ENCODE measurements around the gene GLRX.
"Not testable (repeated sequence)": the region's sequence is repeated elsewhere in the genome, so short reads cannot be mapped to it uniquely, and the experiment has no call there.

GLRX gene

GRCh38 chr5:95838556-95838955 lies 16.0 kb upstream of the GLRX start:
- H3K9me3 ChIP-seq (ENCODE audit: control insufficient read depth, low read length), result no peaks in the 10 kb centered on the region
- H3K4me1 ChIP-seq (ENCODE audit: control insufficient read depth, insufficient read depth, low read length), result peaks cover 47% of the 10 kb centered on the region
- H3K4me3 ChIP-seq (ENCODE audit: low read length), result no peak overlapping the region
- H3K9ac ChIP-seq (ENCODE audit: low read length), result no peak overlapping the region
- no peaks in the 10 kb centered on the region for H3K27me3 ChIP-seq (replicated peaks; ENCODE audit: control insufficient read depth, insufficient read depth, low read length)
- DNase-seq (ENCODE audit: low read depth), result no peak
- no peaks in the 10 kb centered on the region for H3K36me3 ChIP-seq (ENCODE audit: control insufficient read depth, insufficient read depth, low read length, severe bottlenecking)

GRCh38 chr5:95838001-95838520 lies 15.5 kb upstream of the GLRX start:
- Histone ChIP-seq H3K9ac (ENCODE audit: low read length) (no peak overlapping the region), H3K9me3 (ENCODE audit: control insufficient read depth, low read length) (no peaks in the 10 kb centered on the region), H3K36me3 (ENCODE audit: control insufficient read depth, insufficient read depth, low read length, severe bottlenecking) (no peaks in the 10 kb centered on the region), H3K4me3 (ENCODE audit: low read length) (no peak overlapping the region), H3K27me3 (replicated peaks; ENCODE audit: control insufficient read depth, insufficient read depth, low read length) (no peaks in the 10 kb centered on the region), H3K4me1 (ENCODE audit: control insufficient read depth, insufficient read depth, low read length) (peaks cover 42% of the 10 kb centered on the region)
- DNase-seq (ENCODE audit: low read depth), result no peak

GRCh38 chr5:95837492-95837891 lies 15.0 kb upstream of the GLRX start:
- DNase-seq (ENCODE audit: low read depth), result no peak
- H3K27me3 ChIP-seq (replicated peaks; ENCODE audit: control insufficient read depth, insufficient read depth, low read length), result no peaks in the 10 kb centered on the region
- peaks cover 36% of the 10 kb centered on the region for H3K4me1 ChIP-seq (ENCODE audit: control insufficient read depth, insufficient read depth, low read length)
- no peaks in the 10 kb centered on the region for H3K9me3 ChIP-seq (ENCODE audit: control insufficient read depth, low read length)
- H3K4me3 ChIP-seq (ENCODE audit: low read length), result no peak overlapping the region
- H3K36me3 ChIP-seq (ENCODE audit: control insufficient read depth, insufficient read depth, low read length, severe bottlenecking), result no peaks in the 10 kb centered on the region
- H3K9ac ChIP-seq (ENCODE audit: low read length), result no peak overlapping the region

- H3K9me3 ChIP-seq (ENCODE audit: control insufficient read depth, low read length), result not testable (repeated sequence)
Measured at GRCh38 chr5:95836971-95837370, 14.4 kb upstream of the GLRX start.

GRCh38 chr5:95836544-95836943 lies 14.0 kb upstream of the GLRX start:
- no peak for DNase-seq (ENCODE audit: low read depth)
- peak overlapping the region; percentile 92 for H3K9ac ChIP-seq (ENCODE audit: low read length)
- peaks cover 29% of the 10 kb centered on the region for H3K4me1 ChIP-seq (ENCODE audit: control insufficient read depth, insufficient read depth, low read length)
- peak overlapping the region; percentile 82 for H3K4me3 ChIP-seq (ENCODE audit: low read length)
- no peaks in the 10 kb centered on the region for H3K36me3 ChIP-seq (ENCODE audit: control insufficient read depth, insufficient read depth, low read length, severe bottlenecking)
- H3K27me3 ChIP-seq (replicated peaks; ENCODE audit: control insufficient read depth, insufficient read depth, low read length), result no peaks in the 10 kb centered on the region
- no peaks in the 10 kb centered on the region for H3K9me3 ChIP-seq (ENCODE audit: control insufficient read depth, low read length)

More at GRCh38 chr5:95836971-95837370, 14.4 kb upstream of the GLRX start:
- DNase-seq (ENCODE audit: low read depth); H3K9ac ChIP-seq (ENCODE audit: low read length); H3K27me3 ChIP-seq (replicated peaks; ENCODE audit: control insufficient read depth, insufficient read depth, low read length); H3K36me3 ChIP-seq (ENCODE audit: control insufficient read depth, insufficient read depth, low read length, severe bottlenecking): not testable (repeated sequence)
- peaks cover 31% of the 10 kb centered on the region for H3K4me1 ChIP-seq (ENCODE audit: control insufficient read depth, insufficient read depth, low read length)
- peak overlapping the region; percentile 82 for H3K4me3 ChIP-seq (ENCODE audit: low read length)

GRCh38 chr5:95835682-95836385 lies 13.3 kb upstream of the GLRX start:
- H3K4me3 ChIP-seq (ENCODE audit: low read length), result peak overlapping the region; percentile 82

GRCh38 chr5:95832664-95833063 lies 10.1 kb upstream of the GLRX start:
- Histone ChIP-seq H3K36me3 (ENCODE audit: control insufficient read depth, insufficient read depth, low read length, severe bottlenecking) (no peaks in the 10 kb centered on the region), H3K9ac (ENCODE audit: low read length) (no peak overlapping the region), H3K4me3 (ENCODE audit: low read length) (no peak overlapping the region), H3K9me3 (ENCODE audit: control insufficient read depth, low read length) (no peaks in the 10 kb centered on the region), H3K4me1 (ENCODE audit: control insufficient read depth, insufficient read depth, low read length) (peaks cover 24% of the 10 kb centered on the region), H3K27me3 (replicated peaks; ENCODE audit: control insufficient read depth, insufficient read depth, low read length) (no peaks in the 10 kb centered on the region)
- DNase-seq (ENCODE audit: low read depth), result no peak

More at GRCh38 chr5:95835682-95836385, 13.3 kb upstream of the GLRX start:
- Histone ChIP-seq H3K9me3 (ENCODE audit: control insufficient read depth, low read length) (no peaks in the 10 kb centered on the region), H3K4me1 (ENCODE audit: control insufficient read depth, insufficient read depth, low read length) (peaks cover 22% of the 10 kb centered on the region), H3K36me3 (ENCODE audit: control insufficient read depth, insufficient read depth, low read length, severe bottlenecking) (no peaks in the 10 kb centered on the region), H3K27me3 (replicated peaks; ENCODE audit: control insufficient read depth, insufficient read depth, low read length) (no peaks in the 10 kb centered on the region), H3K9ac (ENCODE audit: low read length) (peak overlapping the region; percentile 92)
- DNase-seq (ENCODE audit: low read depth), result no peak

GRCh38 chr5:95830226-95830625 lies 7.7 kb upstream of the GLRX start:
- Histone ChIP-seq H3K9ac (ENCODE audit: low read length) (no peak overlapping the region), H3K27me3 (replicated peaks; ENCODE audit: control insufficient read depth, insufficient read depth, low read length) (no peaks in the 10 kb centered on the region), H3K36me3 (ENCODE audit: control insufficient read depth, insufficient read depth, low read length, severe bottlenecking) (no peaks in the 10 kb centered on the region), H3K4me3 (ENCODE audit: low read length) (no peak overlapping the region), H3K9me3 (ENCODE audit: control insufficient read depth, low read length) (no peaks in the 10 kb centered on the region), H3K4me1 (ENCODE audit: control insufficient read depth, insufficient read depth, low read length) (peaks cover 13% of the 10 kb centered on the region)
- no peak for DNase-seq (ENCODE audit: low read depth)

GRCh38 chr5:95827892-95828246 lies 5.3 kb upstream of the GLRX start:
- Histone ChIP-seq H3K4me3 (ENCODE audit: low read length) (no peak overlapping the region), H3K36me3 (ENCODE audit: control insufficient read depth, insufficient read depth, low read length, severe bottlenecking) (no peaks in the 10 kb centered on the region), H3K9ac (ENCODE audit: low read length) (no peak overlapping the region), H3K9me3 (ENCODE audit: control insufficient read depth, low read length) (no peaks in the 10 kb centered on the region), H3K4me1 (ENCODE audit: control insufficient read depth, insufficient read depth, low read length) (peaks cover 24% of the 10 kb centered on the region), H3K27me3 (replicated peaks; ENCODE audit: control insufficient read depth, insufficient read depth, low read length) (no peaks in the 10 kb centered on the region)
- no peak for DNase-seq (ENCODE audit: low read depth)

- H3K36me3 ChIP-seq (ENCODE audit: control insufficient read depth, insufficient read depth, low read length, severe bottlenecking), result no peaks in the 10 kb centered on the region
- H3K4me3 ChIP-seq (ENCODE audit: low read length), result no peak overlapping the region
- H3K4me1 ChIP-seq (ENCODE audit: control insufficient read depth, insufficient read depth, low read length), result peaks cover 26% of the 10 kb centered on the region
- DNase-seq (ENCODE audit: low read depth), result no peak
- H3K9me3 ChIP-seq (ENCODE audit: control insufficient read depth, low read length), result no peaks in the 10 kb centered on the region
- no peaks in the 10 kb centered on the region for H3K27me3 ChIP-seq (replicated peaks; ENCODE audit: control insufficient read depth, insufficient read depth, low read length)
- H3K9ac ChIP-seq (ENCODE audit: low read length), result no peak overlapping the region
Measured at GRCh38 chr5:95826949-95827891, 4.7 kb upstream of the GLRX start.

GRCh38 chr5:95825495-95825894 lies 3.0 kb upstream of the GLRX start:
- DNase-seq (ENCODE audit: low read depth), result no peak
- no peaks in the 10 kb centered on the region for H3K27me3 ChIP-seq (replicated peaks; ENCODE audit: control insufficient read depth, insufficient read depth, low read length)

More at GRCh38 chr5:95825495-95825894, 3.0 kb upstream of the GLRX start:
- Histone ChIP-seq H3K9ac (ENCODE audit: low read length) (no peak overlapping the region), H3K4me1 (ENCODE audit: control insufficient read depth, insufficient read depth, low read length) (peaks cover 26% of the 10 kb centered on the region), H3K36me3 (ENCODE audit: control insufficient read depth, insufficient read depth, low read length, severe bottlenecking) (peaks cover 2% of the 10 kb centered on the region), H3K9me3 (ENCODE audit: control insufficient read depth, low read length) (no peaks in the 10 kb centered on the region), H3K4me3 (ENCODE audit: low read length) (no peak overlapping the region)

Measured in adipocyte (in vitro differentiated cells).